GM12878 (cell line): ENCODE results near the gene ARHGAP26. TPM values are rescaled to one million over a fixed set of nuclear protein-coding genes. Genes with fewer than 3 reads are reported as not detected.

Experiments used
- ATAC-seq: fragments of 200-7000 bp; cut with Tn5 transposase; 3 replicates; pipeline ENCODE4 v1.9.1; 2020; ENCODE audit warnings: mild to moderate bottlenecking, moderate library complexity
- BruUV-seq: library from RNA; stranded (reverse); fragments of 400-500 nt; replicated peaks from 2 replicates; lab custom pipeline; 2021; lab: Mats Ljungman, UMichigan
- CTCF ChIA-PET: fragments of 300-600 bp; sonication (Branson Sonifier 250); formaldehyde crosslinking; extraction: SDS; loops from one replicate; lab custom pipeline; 2021; ENCODE audit warnings: inconsistent platforms; lab: Yijun Ruan, JAX
- POLR2A ChIA-PET: fragments of 350-600 bp; formaldehyde crosslinking; extraction: SDS; loops from one replicate; lab custom pipeline; 2021; ENCODE audit warnings: inconsistent platforms; lab: Charles Lee
- RAD21 ChIA-PET: fragments of 300-600 bp; sonication (Branson Sonifier 250); formaldehyde crosslinking; loops from one replicate; lab custom pipeline; 2023; ENCODE audit warnings: antibody characterized with exemption; ENCODE audit not compliant: unreplicated experiment; lab: Charles Lee
- SMC1A ChIA-PET: fragments of 300-600 bp; sonication (Branson Sonifier 250); formaldehyde crosslinking; loops from one replicate; lab custom pipeline; 2023; ENCODE audit not compliant: unreplicated experiment, uncharacterized antibody; lab: Charles Lee
- DNase-seq: peaks from one replicate; pipeline ENCODE4 v3.0.0-alpha.2; 2011; ENCODE audit warnings: low read depth, low spot score
- FAIRE-seq: peaks from 3 replicates; lab custom pipeline; 2011; peaks lifted over from hg19 to GRCh38; lab: Jason Lieb, UNC
- H2AFZ ChIP-seq: 2 replicates; pipeline ENCODE4 v1.6.0; 2011; ENCODE audit warnings: low read depth, low read length, control low read depth; ENCODE audit not compliant: control insufficient read depth
- H3K27ac ChIP-seq: 2 replicates; pipeline ENCODE4 v1.5.1; 2011; ENCODE audit warnings: control low read depth; ENCODE audit not compliant: control insufficient read depth, insufficient read depth
- H3K27me3 ChIP-seq, 2 experiments: replicated peaks in 1 of 2; 2 replicates each; pipeline versions ENCODE4 v1.6.0 to v1.6.1; 2011; ENCODE audit warnings: low read length in 1 of 2; ENCODE audit not compliant: control insufficient read depth in 2 of 2, insufficient read depth in 2 of 2
- H3K36me3 ChIP-seq, 2 experiments: 2 replicates each; pipeline ENCODE4 v1.5.1; 2011; ENCODE audit warnings: low read length in 1 of 2; ENCODE audit not compliant: control insufficient read depth in 2 of 2, insufficient read depth in 2 of 2
- H3K4me1 ChIP-seq: 2 replicates; pipeline ENCODE4 v1.6.1; 2011; ENCODE audit warnings: mild to moderate bottlenecking, low read length, moderate library complexity, mixed read lengths; ENCODE audit not compliant: control insufficient read depth, insufficient read depth
- H3K4me2 ChIP-seq: 2 replicates; pipeline ENCODE4 v1.6.0; 2011; ENCODE audit warnings: control low read depth; ENCODE audit not compliant: control insufficient read depth, insufficient read depth
- H3K4me3 ChIP-seq: fragments of 200-600 bp; sonication (generic); 2 replicates; pipeline ENCODE4 v1.5.1; 2016
- H3K79me2 ChIP-seq: 2 replicates; pipeline ENCODE4 v1.6.0; 2011; ENCODE audit warnings: low read length; ENCODE audit not compliant: control insufficient read depth, insufficient read depth
- H3K9ac ChIP-seq: 2 replicates; pipeline ENCODE4 v1.8.0; 2011; ENCODE audit warnings: low read length, control low read depth, mixed read lengths; ENCODE audit not compliant: control insufficient read depth, insufficient read depth
- H3K9me3 ChIP-seq: replicated peaks from 3 replicates; pipeline ENCODE4 v1.5.1; 2011; ENCODE audit warnings: mild to moderate bottlenecking, low read length; ENCODE audit not compliant: control insufficient read depth, insufficient read depth
- H4K20me1 ChIP-seq: 2 replicates; pipeline ENCODE4 v1.6.0; 2011; ENCODE audit not compliant: control insufficient read depth, insufficient read depth
- ATF3 ChIP-seq: IDR thresholded peaks from 2 replicates; pipeline ENCODE4 v1.6.1; 2011; ENCODE audit warnings: low read depth, mild to moderate bottlenecking, low read length, moderate library complexity, borderline replicate concordance; ENCODE audit errors: extremely low read depth
- CREB1 ChIP-seq: IDR thresholded peaks from 2 replicates; pipeline ENCODE4 v1.6.1; 2012; ENCODE audit warnings: low read depth, mild to moderate bottlenecking, inconsistent platforms
- FOS ChIP-seq: IDR thresholded peaks from 3 replicates; pipeline ENCODE4 v1.6.1; 2011; ENCODE audit warnings: borderline replicate concordance; ENCODE audit not compliant: insufficient read length; ENCODE audit errors: extremely low read depth
- FOXM1 ChIP-seq: IDR thresholded peaks from 2 replicates; pipeline ENCODE4 v1.6.1; 2012; ENCODE audit warnings: low read depth, mild to moderate bottlenecking, inconsistent platforms, low read length, moderate library complexity
- KAT2A ChIP-seq: conservative IDR thresholded peaks from 2 replicates; pipeline ENCODE4 v1.6.1; 2011; ENCODE audit warnings: low read depth, low read length; ENCODE audit not compliant: control insufficient read depth
- MTA3 ChIP-seq: IDR thresholded peaks from 2 replicates; pipeline ENCODE4 v1.6.1; 2012; ENCODE audit warnings: low read length, inconsistent platforms, borderline replicate concordance
- MXI1 ChIP-seq: fragments of 150-350 bp; IDR thresholded peaks from 2 replicates; pipeline ENCODE4 v1.6.1; 2011; ENCODE audit warnings: low read depth, mild to moderate bottlenecking, inconsistent platforms, low read length, improper control_type of control experiment
- SREBF1 ChIP-seq: IDR thresholded peaks from 2 replicates; pipeline ENCODE4 v1.6.1; 2012; ENCODE audit warnings: mild to moderate bottlenecking, low read length
- WGBS: methylation state at CpG from one replicate; pipeline ENCODE4 v1.1.6; 2016; ENCODE audit warnings: low lambda C conversion rate; ENCODE audit not compliant: insufficient replicate concordance, insufficient coverage; ENCODE audit errors: missing lambda C conversion rate; 5-methylcytosine and 5-hydroxymethylcytosine counted together
- in situ Hi-C: fragments of 300-500 bp; cut with MboI; formaldehyde crosslinking; loops from 9 replicates; pipeline ENCODE4 v1.14.3; 2018; ENCODE audit warnings: mixed read lengths
- intact Hi-C: fragments of 100-400 bp; cut with micrococcal nuclease; formaldehyde crosslinking; loops from one replicate; pipeline ENCODE4 v1.14.2; 2022; ENCODE audit not compliant: unreplicated experiment
- polyA plus RNA-seq, 11 experiments: library from polyadenylated mRNA; depleted of rRNA in 4 of 11; unstranded in 6 of 11; stranded (reverse) in 5 of 11; fragments of >200 nt; fragmentation: Nextera tagmentation in 4 of 11; fragmentation: Illumina TruSeq in 1 of 11; extraction: Ambion mirVana in 4 of 11; extraction: Trizol in 1 of 11; gene quantifications; 1 replicate in 1 of 11; 2 replicates in 10 of 11; pipeline versions ENCODE4 v1.2.1 to v1.2.3, GENCODE V29; 2011 to 2016; ENCODE audit warnings: inconsistent platforms in 2 of 11, missing spikeins in 2 of 11, low read depth in 1 of 11
- total RNA-seq, 4 experiments: library from RNA; depleted of rRNA in 3 of 4; stranded (reverse); fragments of >200 nt in 3 of 4; fragmentation: Illumina TruSeq in 1 of 4; extraction: Trizol in 1 of 4; gene quantifications; 2 replicates each; pipeline versions ENCODE4 v1.2.1 to v1.2.3, GENCODE V29; 2013 to 2021

Gene ARHGAP26
- total and polyA plus RNA-seq, 10 of the 15 experiments (the other 5 are each of a cell fraction or from before 2014, with no cell fraction given) = 9.4 to 41.5 (median 19.3) TPM

GRCh38 chr5:143119881-143120341, 349.7 kb downstream of the ARHGAP26 start (continued):
- no peak for TF ChIP-seq SREBF1
- no peak for TF ChIP-seq FOXM1

- intact Hi-C loops = no loop called here
- RAD21 ChIA-PET = interaction anchor here (1.5 to 3.9 kb wide), 8 partner anchors 11 to 101 kb away, joined by 4 to 17 read pairs (median 11); no protein-coding TSS in a partner anchor
- 98% methylated on average over 5 of the region's 5 CpGs for WGBS
- TF ChIP-seq FOS = no peak
- no peak for TF ChIP-seq MXI1
- TF ChIP-seq MTA3 = no peak
- TF ChIP-seq KAT2A = no peak
- no peak for TF ChIP-seq ATF3
- TF ChIP-seq CREB1 = no peak
- POLR2A ChIA-PET = interaction anchor here (1.1 kb wide), 1 partner anchor 12 kb away, joined by 4 read pairs; no protein-coding TSS in a partner anchor
- Histone ChIP-seq H3K9ac (no peak overlapping the region), H3K36me3 (peaks cover 0 to 7% of the 10 kb centered on the region in 2 experiments; a peak in 2 of 4 replicates), H3K4me3 (no peak overlapping the region), H3K9me3 (no peaks in the 10 kb centered on the region; the same call in 2 of the 3 replicates), H3K79me2 (no peaks in the 10 kb centered on the region), H4K20me1 (no peaks in the 10 kb centered on the region), H3K27ac (no peak overlapping the region), H2AFZ (no peak overlapping the region), H3K4me2 (no peak overlapping the region), H3K27me3 (no peaks in the 10 kb centered on the region), H3K4me1 (peaks cover 22% of the 10 kb centered on the region)
- BruUV-seq = no TSS peak
- SMC1A ChIA-PET = interaction anchor here (0.9 to 17.0 kb wide), 13 partner anchors 9 to 222 kb away, joined by 3 to 271 read pairs (median 10); no protein-coding TSS in a partner anchor
- no peak for ATAC-seq
- CTCF ChIA-PET = interaction anchor here (0.9 to 1.9 kb wide), 3 partner anchors 9 to 106 kb away, joined by 4 to 11 read pairs (median 4); no protein-coding TSS in a partner anchor
- no peak for DNase-seq
- in situ Hi-C loops = no loop called here
- no peak for FAIRE-seq
Measured at GRCh38 chr5:143120460-143121134, 350.4 kb downstream of the ARHGAP26 start.
